Measurements from ENCODE around the gene SCAND1.
A peak's percentile ranks its signal among the peaks of the same experiment; 100 is the strongest.
"Not testable (repeated sequence)": the region's sequence is repeated elsewhere in the genome, so short reads cannot be mapped to it uniquely, and the experiment has no call there.

SCAND1 gene

DNA sequence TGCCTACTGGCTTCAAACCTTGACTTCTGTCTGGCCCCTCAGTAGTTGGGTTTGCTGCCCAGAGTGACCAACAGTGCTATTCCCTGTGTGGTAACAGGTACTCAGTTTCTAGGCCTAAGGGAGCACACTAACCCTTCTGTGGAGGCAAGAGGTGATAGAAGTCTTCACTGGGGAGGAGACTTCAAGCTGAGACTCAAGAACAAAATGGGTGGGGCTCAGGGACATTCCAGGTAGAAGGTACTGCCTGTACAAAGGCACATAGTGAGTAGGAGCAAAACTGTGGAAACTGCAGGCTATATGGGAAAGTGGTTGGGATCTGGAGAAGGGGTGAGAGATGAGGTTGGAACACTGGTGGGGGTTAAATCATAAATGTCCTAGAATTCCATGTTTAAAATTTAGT, 2.3 kb upstream of the SCAND1 start:
- no peak for DNase-seq

GRCh38 chr20:35954907-35955251, 577 bp upstream of the SCAND1 start:
- DNase-seq = peak; percentile 33 to 45

- peak in 1 of 2 experiments; percentile 7 for DNase-seq
Measured at GRCh38 chr20:35953387-35954199, 709 bp downstream of the SCAND1 start.

DNA sequence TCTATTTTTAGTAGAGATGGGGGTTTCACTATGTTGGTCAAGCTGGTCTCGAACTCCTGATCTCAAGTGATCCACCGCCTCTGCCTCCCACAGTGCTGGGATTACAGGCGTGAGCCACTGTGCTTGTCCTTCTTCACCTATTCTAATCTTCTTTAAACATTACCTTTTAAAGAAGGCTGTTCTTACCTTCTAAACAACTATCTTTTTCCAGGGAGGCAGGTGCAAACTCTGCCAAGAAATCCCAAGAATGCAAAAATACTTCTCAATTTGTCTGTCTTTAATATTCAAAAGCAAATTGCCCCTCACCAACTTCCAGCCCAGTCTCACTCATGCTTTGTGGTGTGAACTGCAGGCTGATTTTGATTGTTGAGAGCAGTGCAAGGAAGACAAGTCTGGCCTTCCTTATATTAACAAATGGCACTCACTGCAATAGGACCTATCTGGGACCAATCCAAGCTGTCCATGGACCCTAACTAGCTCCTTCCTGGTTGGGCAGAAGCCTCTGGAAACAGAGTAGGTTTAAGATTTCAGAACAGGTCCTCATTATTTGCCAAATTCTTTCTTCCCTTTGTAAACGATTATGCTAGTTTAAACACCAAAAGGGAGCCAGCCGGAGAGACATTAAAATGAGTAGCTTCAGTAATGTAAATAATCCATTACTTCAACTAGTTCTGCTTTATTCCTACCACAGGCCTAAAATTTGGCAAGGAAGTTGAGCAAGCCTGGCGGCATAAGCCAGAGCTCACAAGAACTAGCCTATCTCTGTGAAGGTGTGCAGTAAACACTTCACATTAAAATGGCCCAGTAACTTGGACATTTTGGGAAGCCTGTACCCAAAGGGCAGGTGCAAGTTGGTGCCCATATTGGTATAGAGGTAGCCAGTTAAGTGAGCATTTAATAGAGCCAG, 1.6 kb downstream of the SCAND1 start:
- DNase-seq = no peak

GRCh38 chr20:35952080-35952479, 2.2 kb downstream of the SCAND1 start:
- not testable (repeated sequence) for DNase-seq

GRCh38 chr20:35950093-35950492, 4.2 kb downstream of the SCAND1 start:
- no peak for DNase-seq

DNA sequence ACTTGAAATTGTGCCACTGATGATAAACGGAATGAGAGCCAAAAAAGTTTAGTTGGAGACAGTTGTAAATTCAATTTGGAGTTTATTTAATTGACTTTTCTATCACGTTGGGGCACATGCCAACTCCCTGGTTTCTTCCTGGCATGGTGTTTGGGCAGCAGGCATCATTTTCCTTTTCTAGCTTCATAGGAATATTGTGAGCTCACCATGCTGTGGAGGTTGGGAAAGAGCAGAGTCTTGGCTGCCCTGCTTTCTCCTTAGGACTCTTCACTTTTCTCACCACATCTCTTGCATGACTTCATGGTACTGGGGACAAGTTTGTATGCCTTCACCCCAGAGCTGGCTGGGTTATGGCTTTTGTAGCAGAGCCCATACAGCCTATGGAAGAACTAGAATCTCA, 6.4 kb downstream of the SCAND1 start:
- no peak for DNase-seq

DNA sequence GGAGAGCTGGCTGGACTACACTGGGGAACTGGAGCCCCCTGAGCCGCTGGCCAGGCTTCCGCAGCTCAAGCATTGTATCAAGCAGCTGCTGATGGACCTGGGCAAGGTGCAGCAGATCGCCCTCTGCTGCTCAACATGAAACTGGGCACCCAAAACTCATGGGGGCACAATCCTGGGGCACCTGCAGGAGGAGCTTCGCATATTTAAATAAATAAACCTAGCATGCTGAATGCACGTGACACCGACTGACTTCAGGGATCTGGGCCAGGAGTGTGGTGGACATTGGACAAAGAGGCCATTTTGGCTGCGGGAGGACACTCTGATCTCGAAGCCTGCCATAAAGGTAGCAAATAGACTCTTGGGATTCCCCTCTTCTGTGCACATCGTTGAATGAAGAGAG, 6.8 kb downstream of the SCAND1 start:
- DNase-seq = peak; percentile 26 to 36

DNA sequence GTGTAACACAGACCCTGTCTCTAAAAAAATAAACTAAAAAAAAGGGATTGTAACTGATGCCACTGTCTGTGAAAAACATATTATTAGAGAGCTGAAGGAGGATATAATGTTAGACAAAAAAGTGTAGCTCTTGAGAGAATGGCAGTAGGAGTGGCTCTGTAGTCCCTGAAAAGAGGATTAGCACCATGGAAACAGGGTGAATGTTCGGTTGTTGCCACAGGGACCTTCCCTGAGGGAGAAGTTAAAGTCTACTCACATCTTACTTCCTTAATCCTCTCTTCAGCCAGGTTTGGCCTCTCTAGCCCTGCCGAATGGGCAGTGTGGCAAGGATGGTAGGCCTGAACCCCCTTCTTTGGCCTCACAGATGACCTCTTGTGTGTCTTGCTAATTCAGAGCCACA, 12.1 kb downstream of the SCAND1 start:
- DNase-seq = no peak

DNA sequence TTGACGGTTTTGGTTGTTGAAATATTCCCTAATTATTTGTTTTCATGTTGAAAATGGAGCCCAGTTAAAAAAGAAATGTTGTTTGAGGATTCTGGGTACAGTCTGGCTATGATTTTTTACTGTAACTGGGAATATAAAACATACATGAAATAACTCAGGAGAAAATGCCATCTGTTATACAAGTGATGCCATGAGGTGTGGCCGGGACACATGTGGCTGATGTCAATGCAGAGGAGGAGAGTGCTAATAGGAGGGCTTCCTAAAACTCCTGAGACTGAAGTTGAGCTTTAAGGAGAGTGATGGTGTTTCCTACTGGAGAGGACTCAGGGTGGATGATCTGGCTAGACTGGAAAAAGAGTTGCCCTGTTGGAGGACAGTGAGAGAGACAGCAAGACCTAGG, 12.7 kb downstream of the SCAND1 start:
- DNase-seq = no peak

- no peak for DNase-seq
Measured at GRCh38 chr20:35939264-35939663, 15.0 kb downstream of the SCAND1 start.

DNA sequence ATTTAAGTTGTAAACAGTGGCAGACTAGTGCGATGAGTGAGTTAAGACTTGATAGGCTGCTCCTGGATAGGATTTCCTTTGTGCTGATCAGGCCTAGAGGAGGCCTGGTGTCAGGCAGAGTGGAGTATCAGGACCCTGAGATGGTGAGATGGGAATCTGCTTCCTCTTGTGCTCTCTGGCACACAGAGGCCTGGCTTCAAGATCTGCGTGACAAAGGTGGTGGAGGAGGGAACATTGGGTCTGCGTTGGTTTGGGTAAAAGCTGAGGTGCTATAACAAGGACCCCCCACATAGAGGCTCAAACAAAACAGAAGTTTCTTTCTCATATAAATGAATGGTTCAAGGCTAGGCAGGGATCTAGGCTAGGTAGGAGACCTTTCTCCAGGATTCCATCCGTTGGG, 20.3 kb downstream of the SCAND1 start:
- DNase-seq = no peak

- DNase-seq = no peak
Measured at GRCh38 chr20:35929301-35929700, 25.0 kb downstream of the SCAND1 start.

GRCh38 chr20:35920523-35920922, 33.8 kb downstream of the SCAND1 start:
- DNase-seq = no peak

GRCh38 chr20:35918021-35918420, 36.3 kb downstream of the SCAND1 start:
- DNase-seq = no peak

- no peak for DNase-seq
Measured at GRCh38 chr20:35917077-35917476, 37.2 kb downstream of the SCAND1 start.

DNA sequence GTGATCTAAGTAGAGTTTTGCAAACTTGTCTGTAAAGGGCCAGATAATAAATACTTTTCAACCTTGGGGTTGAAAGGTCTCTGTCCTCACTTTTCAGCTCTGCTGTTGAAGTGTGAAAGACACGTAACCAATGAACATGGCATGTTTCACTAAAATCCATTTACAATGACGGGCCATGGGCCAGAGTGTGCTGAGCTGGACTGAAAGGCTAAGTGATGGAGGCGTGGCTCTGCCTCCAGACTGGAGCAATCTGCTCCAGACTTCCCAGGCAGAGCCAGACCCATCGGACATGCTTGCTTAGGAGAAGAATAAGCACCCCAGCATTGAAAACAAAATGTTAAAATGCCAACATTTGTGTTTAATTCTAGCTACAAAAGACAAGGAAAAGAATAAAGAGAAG, 41.4 kb downstream of the SCAND1 start:
- no peak for DNase-seq

DNA sequence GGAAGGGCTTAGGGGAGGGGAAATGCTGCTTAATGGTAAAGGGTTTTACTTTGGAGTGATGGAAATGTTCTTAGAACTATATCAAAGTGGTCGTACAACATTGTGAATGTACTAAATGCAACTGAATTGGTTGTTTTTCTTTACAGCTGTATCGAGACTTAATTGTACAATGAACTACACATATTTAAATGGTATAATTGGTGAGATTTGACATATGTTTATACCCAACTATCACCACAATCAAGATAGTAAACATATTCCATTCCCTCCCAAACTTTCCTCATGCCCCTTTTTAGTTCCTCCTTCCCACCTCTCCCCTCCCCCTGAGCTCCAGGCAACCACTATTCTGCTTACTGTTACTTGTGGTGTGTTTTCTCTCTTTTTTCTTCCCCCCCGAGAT, 44.0 kb downstream of the SCAND1 start:
- DNase-seq = no peak

DNA sequence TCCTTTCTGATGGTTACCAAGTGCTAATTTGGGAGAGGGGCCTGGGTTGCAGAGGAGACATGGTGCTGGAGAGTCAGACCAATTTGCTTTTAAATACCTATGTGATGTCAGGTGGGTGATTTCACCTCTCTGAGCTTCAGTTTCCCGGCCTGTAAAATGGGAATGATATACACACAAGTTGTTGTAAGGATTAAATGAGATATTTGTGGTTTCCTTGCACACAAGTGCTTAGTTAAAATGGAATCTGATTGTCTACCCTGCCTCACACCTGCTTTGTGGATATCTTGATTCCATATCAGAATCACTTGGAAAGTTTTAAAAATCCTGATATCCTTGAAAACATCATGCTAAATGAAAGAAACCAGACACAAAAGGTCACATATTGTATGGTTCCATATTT, 44.5 kb downstream of the SCAND1 start:
- DNase-seq = no peak

DNA sequence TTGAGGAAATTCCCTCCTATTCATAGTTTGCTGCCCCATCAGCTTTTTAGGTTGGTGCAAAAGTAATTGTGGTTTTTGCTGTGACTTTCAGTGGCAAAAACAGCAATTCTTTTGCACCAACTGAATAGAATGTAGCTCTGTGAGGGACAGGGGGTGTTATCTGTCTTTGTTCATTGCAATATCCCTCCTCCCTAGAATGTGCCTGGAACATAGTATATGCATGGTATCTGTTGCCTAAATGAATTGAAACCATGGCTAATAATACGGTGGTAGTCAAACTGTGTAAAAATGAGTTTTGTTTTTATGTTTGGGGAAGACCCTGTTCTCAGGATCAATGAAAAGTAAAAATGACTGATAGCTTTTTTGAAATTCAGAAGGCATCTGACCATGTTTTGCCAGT, 45.1 kb downstream of the SCAND1 start:
- no peak for DNase-seq

DNA sequence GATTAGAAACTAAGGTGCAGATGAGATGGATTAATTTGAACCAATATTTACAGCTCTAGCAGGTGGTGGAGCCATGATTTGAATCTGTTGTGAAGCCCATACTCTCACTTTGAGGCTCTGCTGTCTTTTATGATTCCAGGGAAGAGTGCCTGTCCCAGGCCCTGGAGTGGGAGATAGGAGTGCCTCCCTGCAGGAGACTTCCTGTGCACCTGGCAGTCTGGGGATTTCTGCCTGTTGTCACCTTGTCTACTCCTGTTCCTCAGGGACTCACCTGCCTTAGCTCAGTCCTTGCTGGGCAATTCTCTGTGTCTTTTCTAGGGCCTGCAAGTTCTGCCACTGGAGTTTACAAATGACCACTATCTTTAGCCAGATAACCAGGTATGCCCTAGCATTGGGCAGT, 46.3 kb downstream of the SCAND1 start:
- no peak for DNase-seq

DNA sequence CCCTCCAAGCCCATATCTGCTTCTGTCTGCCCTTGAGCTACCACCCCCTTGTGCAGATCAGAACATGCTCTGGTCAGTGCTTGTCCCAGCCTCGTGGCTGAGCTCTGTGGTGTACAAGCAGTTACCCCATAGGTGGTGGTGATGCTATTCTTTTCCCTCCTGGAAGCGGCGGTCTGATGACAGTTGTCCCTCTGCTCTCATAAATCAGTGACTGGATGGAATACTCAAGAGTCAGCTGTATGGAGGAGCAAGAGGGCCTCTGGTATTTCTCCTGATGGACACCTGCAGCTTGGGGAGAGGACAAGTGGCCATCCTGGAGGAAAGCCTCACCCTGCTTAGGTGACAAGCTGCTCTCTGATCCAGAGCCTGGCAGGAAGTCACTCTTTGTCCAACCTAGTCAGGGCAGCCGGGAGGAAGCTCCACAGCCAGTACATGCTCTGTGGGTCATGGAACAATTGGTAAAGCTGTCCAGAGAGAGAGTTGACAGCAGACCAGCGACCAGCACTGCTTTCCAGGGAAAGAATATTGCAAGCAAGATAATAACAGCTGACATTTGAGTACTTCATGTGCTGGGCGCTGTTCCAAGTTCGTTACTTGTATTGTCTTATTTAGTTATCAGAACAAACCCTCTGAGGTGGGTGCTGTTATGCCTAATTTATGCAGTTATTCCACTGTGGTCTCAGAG, 47.1 kb downstream of the SCAND1 start:
- DNase-seq = no peak

- DNase-seq = no peak
Measured at GRCh38 chr20:35904982-35905663, 49.2 kb downstream of the SCAND1 start.
